SU-DHL-6 (cell line): Measurements from ENCODE around the gene UROC1.

Source experiments
- CTCF ChIP-seq: fragments of 200-600 bp; sonication (generic); IDR thresholded peaks from one replicate; pipeline ENCODE4 v1.5.1; 2017; ENCODE audit warnings: antibody characterized with exemption, mild to moderate bottlenecking, low read length, moderate library complexity; ENCODE audit not compliant: insufficient read depth, poor library complexity, severe bottlenecking
- EZH2phosphoT487 ChIP-seq: fragments of 200-600 bp; sonication (generic), shearing (Covaris generic); conservative IDR thresholded peaks from 2 replicates; pipeline ENCODE4 v1.6.1; 2018; ENCODE audit warnings: mild to moderate bottlenecking, antibody characterized with exemption, low read length, moderate library complexity, mixed read lengths

GRCh38 chr3:126464093-126464492 lies 53.5 kb downstream of the UROC1 start:
- TF ChIP-seq CTCF: no peak
- TF ChIP-seq EZH2phosphoT487: no peak
